Effector memory CD4-positive, alpha-beta T cell (primary cell): ENCODE measurements around the gene CLASP1.

Source experiments
- DNase-seq, 3 donors: peaks; one replicate each; pipeline ENCODE4 v3.0.0-alpha.2; 2020
- H3K27ac ChIP-seq: 2 replicates; pipeline ENCODE4 v1.7.0; 2013; ENCODE audit warnings: mild to moderate bottlenecking, low read length, moderate library complexity; ENCODE audit not compliant: insufficient read depth, poor library complexity, severe bottlenecking
- H3K27me3 ChIP-seq: replicated peaks from 2 replicates; pipeline ENCODE4 v1.7.0; 2013; ENCODE audit warnings: mild to moderate bottlenecking, low read length; ENCODE audit not compliant: insufficient read depth, control insufficient read depth, poor library complexity, severe bottlenecking
- H3K36me3 ChIP-seq: 2 replicates; pipeline ENCODE4 v1.7.0; 2013; ENCODE audit warnings: mild to moderate bottlenecking, low read length, moderate library complexity; ENCODE audit not compliant: control insufficient read depth, insufficient read depth
- H3K4me1 ChIP-seq: 2 replicates; pipeline ENCODE4 v1.7.0; 2013; ENCODE audit warnings: low read length, mild to moderate bottlenecking; ENCODE audit not compliant: control insufficient read depth, insufficient read depth, poor library complexity, severe bottlenecking
- H3K4me3 ChIP-seq: 2 replicates; pipeline ENCODE4 v1.7.0; 2013; ENCODE audit warnings: low read length, low read depth, mild to moderate bottlenecking; ENCODE audit not compliant: insufficient read depth, poor library complexity, severe bottlenecking
- H3K9me3 ChIP-seq: 2 replicates; pipeline ENCODE4 v1.7.0; 2013; ENCODE audit warnings: mild to moderate bottlenecking, low read length, moderate library complexity; ENCODE audit not compliant: control insufficient read depth

CLASP1 gene

DNA sequence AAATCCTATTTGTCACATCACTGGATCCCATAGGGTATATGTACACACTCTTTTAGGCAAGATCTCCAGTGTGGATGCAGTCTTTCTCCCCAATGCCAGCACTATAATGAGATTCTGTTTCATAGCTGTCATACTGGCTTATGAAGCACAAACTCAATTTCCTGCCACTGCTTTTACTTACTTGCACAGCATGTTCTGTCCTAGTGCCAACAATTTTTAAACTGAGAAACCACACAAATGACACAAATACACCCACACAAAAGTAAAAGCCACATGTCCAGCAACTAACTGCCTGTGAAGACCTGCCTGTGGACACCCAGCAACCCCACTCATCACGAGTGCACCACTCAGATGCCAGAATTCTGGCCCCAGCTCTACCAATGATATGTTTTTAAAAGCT, 148.2 kb downstream of the CLASP1 start:
- Histone ChIP-seq H3K4me1 (no peaks in the 10 kb centered on the region), H3K4me3 (no peak overlapping the region)

DNA sequence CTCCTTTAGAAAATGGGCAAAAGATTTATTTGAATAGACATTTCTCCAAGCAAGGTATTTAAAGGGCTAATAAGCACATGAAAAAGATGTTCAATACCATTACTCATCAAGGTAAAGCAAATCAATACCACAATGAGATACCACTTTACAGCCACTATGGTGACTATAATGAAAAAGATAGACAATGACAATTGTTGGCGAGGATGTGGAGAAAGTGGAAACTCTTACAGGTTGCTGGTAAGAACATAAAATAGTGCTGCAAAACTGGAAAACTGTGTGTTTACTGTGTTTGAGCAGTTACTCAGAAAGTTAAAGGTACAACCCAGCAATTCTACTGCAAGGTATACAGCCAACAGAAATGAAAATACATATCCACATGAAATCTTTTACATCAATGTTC, 150.5 kb downstream of the CLASP1 start:
- Histone ChIP-seq H3K36me3 (peaks cover 29% of the 10 kb centered on the region), H3K27ac (no peak overlapping the region), H3K9me3 (no peaks in the 10 kb centered on the region), H3K4me3 (no peak overlapping the region), H3K27me3 (no peaks in the 10 kb centered on the region), H3K4me1 (no peaks in the 10 kb centered on the region)
- no peak for DNase-seq

More for the DNA sequence above, 148.2 kb downstream of the CLASP1 start:
- Histone ChIP-seq H3K27ac (no peak overlapping the region), H3K36me3 (peaks cover 29% of the 10 kb centered on the region), H3K9me3 (no peaks in the 10 kb centered on the region), H3K27me3 (no peaks in the 10 kb centered on the region)
- DNase-seq, result no peak

DNA sequence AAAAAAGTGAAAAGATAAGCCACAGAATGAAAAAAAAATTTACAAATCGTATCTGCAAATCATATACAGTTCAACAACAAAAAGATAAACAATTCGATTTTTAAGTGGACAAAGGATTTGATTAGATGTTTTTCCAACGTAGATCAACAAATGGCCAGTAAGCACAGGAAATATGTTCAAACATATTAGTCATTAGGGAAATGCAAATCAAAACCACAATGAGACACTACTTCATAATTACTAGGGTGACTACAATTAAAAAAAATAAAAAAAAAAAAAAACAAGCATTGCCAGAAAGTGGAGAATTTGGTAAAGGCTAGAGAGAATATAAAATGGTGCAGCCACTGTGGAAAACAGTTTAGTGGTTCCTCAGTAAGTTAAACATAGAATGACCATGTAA, 156.9 kb downstream of the CLASP1 start:
- Histone ChIP-seq H3K36me3 (no peaks in the 10 kb centered on the region), H3K27ac (no peak overlapping the region), H3K27me3 (no peaks in the 10 kb centered on the region), H3K9me3 (no peaks in the 10 kb centered on the region), H3K4me3 (no peak overlapping the region), H3K4me1 (no peaks in the 10 kb centered on the region)
- no peak for DNase-seq

DNA sequence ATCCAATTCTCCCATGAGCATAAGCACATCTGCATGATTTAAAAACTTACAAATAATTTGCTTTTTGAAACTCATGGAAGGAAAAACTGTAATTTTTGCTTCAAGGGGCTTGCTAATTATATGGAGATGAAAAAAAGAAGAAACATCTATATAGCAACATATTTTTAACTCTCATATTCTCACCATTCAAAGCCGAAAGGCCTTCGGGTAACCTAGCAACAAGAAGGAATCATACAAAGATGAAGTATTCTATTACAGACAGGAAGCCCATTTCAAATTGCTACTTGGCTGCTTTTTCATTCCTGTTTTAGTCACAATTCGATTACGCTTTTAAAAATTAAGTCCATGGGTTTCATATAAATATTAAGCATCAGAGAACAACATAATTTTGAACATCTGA, 157.7 kb downstream of the CLASP1 start:
- DNase-seq, result no peak
- no peak overlapping the region for H3K27ac ChIP-seq

DNA sequence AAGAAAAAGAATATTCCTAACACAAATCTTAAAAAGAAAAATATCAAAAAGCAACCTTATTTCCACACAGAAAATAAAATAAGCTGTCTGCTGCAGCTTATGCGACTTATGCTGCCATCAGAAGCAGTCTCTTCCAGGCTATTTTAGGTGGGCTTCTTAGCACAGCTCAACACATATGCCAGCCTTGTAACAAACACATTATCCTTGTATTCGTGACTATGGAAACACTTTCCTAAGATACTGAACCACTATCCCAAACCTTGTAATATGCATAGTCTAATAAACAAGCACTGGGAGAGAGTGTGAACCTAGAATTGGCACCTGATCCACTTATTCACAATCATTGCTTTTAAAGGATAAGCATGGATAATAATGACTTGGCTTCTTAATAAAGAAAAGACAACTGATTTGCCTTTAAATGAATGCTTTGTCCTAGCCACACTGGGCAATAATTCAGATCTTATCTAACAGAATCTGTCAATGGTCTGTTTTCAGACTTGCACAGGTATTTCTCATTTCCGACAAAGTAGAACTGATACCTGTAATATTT, 158.6 kb downstream of the CLASP1 start:
- Histone ChIP-seq H3K9me3 (no peaks in the 10 kb centered on the region), H3K36me3 (no peaks in the 10 kb centered on the region), H3K4me1 (no peaks in the 10 kb centered on the region), H3K27ac (no peak overlapping the region), H3K27me3 (no peaks in the 10 kb centered on the region), H3K4me3 (no peak overlapping the region)
- DNase-seq, result no peak

More for the DNA sequence above, 157.7 kb downstream of the CLASP1 start:
- Histone ChIP-seq H3K27me3 (no peaks in the 10 kb centered on the region), H3K4me3 (no peak overlapping the region), H3K9me3 (no peaks in the 10 kb centered on the region), H3K4me1 (no peaks in the 10 kb centered on the region), H3K36me3 (no peaks in the 10 kb centered on the region)

DNA sequence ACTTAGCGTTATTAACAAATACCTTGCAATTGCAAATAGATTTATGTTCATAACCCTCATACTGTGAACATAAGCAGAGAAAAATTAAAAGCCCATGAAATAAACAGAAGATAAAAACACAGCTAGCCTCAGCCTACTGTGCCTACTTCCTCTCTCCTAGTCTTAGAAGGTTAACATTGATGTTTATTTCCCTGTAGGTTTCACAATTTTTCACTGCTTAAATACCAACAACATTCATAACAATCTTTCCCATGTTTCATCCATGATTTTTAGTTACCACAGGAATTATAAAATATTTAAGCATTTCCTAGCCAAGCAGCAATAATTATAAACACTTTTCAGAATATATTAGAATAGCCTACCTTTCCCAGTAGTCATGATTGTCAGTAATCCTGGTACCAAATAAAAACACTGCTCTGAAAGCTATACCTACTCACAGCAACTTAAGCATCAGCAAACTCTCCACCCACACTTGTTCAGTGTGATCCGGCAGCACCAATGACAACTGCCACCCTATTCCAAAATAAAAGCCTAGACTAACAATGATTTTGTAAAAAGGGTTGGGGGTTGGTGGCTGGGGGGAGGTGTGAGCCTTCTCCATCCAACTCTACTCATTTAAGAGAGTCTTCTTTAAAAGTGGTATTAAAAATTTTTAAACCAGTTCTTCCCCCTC, 159.2 kb downstream of the CLASP1 start:
- no peaks in the 10 kb centered on the region for H3K27me3 ChIP-seq
- H3K4me3 ChIP-seq, result no peak overlapping the region
- no peak overlapping the region for H3K27ac ChIP-seq
- no peaks in the 10 kb centered on the region for H3K9me3 ChIP-seq
- no peak for DNase-seq
- no peaks in the 10 kb centered on the region for H3K4me1 ChIP-seq
- no peaks in the 10 kb centered on the region for H3K36me3 ChIP-seq

DNA sequence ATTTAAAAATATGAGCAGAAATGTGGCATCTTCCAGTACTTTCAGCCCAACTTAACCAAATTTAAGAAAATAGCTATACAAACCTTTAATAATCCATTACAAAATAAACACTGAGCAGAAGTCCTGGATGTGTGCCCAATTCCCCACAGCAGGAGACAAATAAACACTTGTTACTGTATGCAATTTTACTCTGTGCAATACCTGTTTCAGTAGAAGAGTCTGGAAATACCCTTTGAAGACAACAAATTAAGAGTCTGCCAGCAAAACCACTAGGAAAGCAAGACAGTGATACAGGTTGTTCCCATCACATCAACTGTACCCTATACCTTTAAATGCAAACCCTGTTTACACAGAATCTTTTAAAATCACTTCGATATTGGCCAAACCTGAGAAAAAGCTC, 160.0 kb downstream of the CLASP1 start:
- H3K4me3 ChIP-seq, result no peak overlapping the region
- H3K4me1 ChIP-seq, result no peaks in the 10 kb centered on the region
- H3K27me3 ChIP-seq, result no peaks in the 10 kb centered on the region
- DNase-seq, result no peak
- no peak overlapping the region for H3K27ac ChIP-seq
- H3K36me3 ChIP-seq, result no peaks in the 10 kb centered on the region
- H3K9me3 ChIP-seq, result no peaks in the 10 kb centered on the region

DNA sequence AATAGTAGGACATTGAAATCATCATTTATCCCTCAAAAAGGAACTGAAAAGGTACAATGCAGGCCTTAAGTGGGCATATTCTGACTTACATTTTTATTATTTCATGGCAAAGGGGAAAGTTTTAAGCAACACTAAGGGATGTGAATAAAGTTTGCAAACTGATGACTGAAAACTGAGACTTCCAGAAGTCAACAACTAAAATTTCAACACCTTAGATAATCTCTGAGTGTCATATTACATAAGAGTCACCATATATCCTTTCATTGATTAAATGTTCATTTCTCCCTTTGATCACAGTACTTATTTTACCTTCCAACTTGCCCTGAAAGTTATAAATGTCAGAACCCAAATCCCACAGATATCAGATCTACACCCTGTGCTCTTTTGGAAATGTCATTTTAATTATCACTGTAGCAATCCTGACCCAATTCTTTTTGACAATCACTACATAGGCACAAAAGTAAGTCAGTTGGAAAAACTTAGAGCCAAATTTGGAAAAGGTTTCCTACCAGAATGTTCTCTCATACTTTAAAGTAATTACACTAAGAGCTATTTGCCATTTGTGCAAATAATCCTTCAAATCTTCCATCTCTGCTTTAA, 163.0 kb downstream of the CLASP1 start:
- Histone ChIP-seq H3K27me3 (no peaks in the 10 kb centered on the region), H3K4me3 (no peak overlapping the region), H3K36me3 (peaks cover 3% of the 10 kb centered on the region), H3K27ac (no peak overlapping the region), H3K9me3 (no peaks in the 10 kb centered on the region), H3K4me1 (no peaks in the 10 kb centered on the region)
- no peak for DNase-seq

DNA sequence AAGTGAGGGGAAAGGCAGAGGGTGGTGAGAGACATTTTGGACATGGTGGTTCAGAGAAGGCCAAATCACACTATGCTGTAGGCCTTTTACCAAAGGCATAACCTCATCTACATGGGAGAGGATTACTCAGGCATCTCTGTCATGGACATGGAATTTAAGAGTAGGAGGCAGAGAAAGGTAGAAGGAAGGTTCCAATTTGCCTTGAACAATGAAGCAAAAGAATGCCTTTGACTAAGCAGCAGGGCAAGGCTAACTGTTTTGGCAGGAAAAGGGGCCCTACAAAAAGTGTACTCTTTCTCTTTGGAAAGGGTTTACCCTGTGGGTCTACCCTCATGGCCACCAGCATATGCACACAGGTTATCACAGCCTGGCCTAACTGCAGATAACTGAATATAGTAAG, 164.2 kb downstream of the CLASP1 start:
- H3K27ac ChIP-seq, result no peak overlapping the region
- H3K4me3 ChIP-seq, result no peak overlapping the region
- DNase-seq, result no peak
- H3K36me3 ChIP-seq, result peaks cover 3% of the 10 kb centered on the region
- no peaks in the 10 kb centered on the region for H3K9me3 ChIP-seq
- H3K27me3 ChIP-seq, result no peaks in the 10 kb centered on the region
- H3K4me1 ChIP-seq, result no peaks in the 10 kb centered on the region

DNA sequence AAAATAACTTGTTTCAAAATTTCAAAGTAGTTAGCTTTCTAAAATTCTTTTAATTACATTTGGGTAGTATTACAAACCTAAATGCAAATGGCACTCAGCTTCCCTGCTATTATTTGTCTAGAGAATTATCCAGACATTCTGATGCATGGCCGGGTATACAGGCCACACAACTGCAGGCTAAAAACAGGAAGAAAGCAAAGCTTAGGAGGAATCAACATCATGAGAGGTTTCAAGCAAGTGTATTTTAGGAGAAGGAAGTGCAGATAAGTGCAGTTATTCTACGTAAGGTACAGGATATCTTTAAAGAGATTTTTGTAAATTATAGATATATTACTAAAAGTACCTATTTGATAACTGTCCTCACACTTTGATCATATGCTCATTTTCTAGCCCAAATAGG, 165.4 kb downstream of the CLASP1 start:
- Histone ChIP-seq H3K4me3 (no peak overlapping the region), H3K27me3 (no peaks in the 10 kb centered on the region), H3K4me1 (no peaks in the 10 kb centered on the region), H3K9me3 (no peaks in the 10 kb centered on the region), H3K27ac (no peak overlapping the region), H3K36me3 (peaks cover 3% of the 10 kb centered on the region)
- no peak for DNase-seq
